Measurements from ENCODE around the gene RETREG2. TPM values are rescaled to one million over a fixed set of nuclear protein-coding genes. Genes with fewer than 3 reads are reported as not detected.

Gene RETREG2
- total RNA-seq, 1 experiment from 2014 or later, result 46.7 TPM

DNA sequence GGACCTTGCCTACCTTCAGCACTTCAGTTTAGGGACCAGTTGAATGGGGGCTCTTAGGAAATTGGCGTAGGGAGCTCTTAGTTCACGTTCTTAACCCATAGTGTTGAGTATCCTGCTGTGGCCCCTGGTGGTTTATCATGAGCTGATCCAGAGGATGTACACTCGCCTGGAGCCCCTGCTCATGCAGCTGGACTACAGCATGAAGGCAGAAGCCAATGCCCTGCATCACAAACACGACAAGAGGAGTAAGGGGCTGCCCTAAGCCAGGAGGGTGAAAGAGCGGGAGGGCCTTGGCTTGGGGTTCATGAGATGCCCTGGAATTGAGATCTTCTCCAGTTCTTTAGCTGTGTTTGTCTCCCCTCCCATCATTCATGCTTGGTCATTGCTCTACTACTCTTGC lies 2.9 kb downstream of the RETREG2 start:
- Histone ChIP-seq H3K79me1 (ENCODE audit: insufficient read depth, low read depth, low read length, poor library complexity, severe bottlenecking) (peaks cover 3% of the 10 kb centered on the region), H3K9ac (ENCODE audit: extremely low read depth, insufficient read length, low read length) (no peak overlapping the region), H2BK120ac (ENCODE audit: low read depth, low read length, poor library complexity, severe bottlenecking) (no peak overlapping the region), H2AK5ac (ENCODE audit: insufficient read length, low read length) (no peak overlapping the region), H3K4ac (ENCODE audit: low read depth, low read length) (no peak overlapping the region), H3K4me1 (ENCODE audit: insufficient read depth, low read length) (0 out of 2 replicates have a peak, but pooled peaks cover 3% of the 10 kb centered on the region), H3K23me2 (ENCODE audit: insufficient read length, low read depth, low read length, poor library complexity, severe bottlenecking) (peaks cover 17% of the 10 kb centered on the region), H3K79me2 (ENCODE audit: insufficient read depth, low read length) (no peaks in the 10 kb centered on the region), H3K18ac (ENCODE audit: insufficient read length, low read depth, low read length) (no peak overlapping the region), H3K14ac (ENCODE audit: insufficient read depth, low read length) (no peak overlapping the region), H2BK12ac (ENCODE audit: insufficient read length, low read depth, low read length) (no peak overlapping the region), H4K8ac (replicated peaks; ENCODE audit: insufficient read length, low read depth, low read length) (no peak overlapping the region), H3K27ac (ENCODE audit: insufficient read length, low read depth, low read length) (no peak overlapping the region), H2AFZ (ENCODE audit: low read length) (no peak overlapping the region), H3K56ac (ENCODE audit: insufficient read length, low read depth, low read length) (no peak overlapping the region), H2BK20ac (ENCODE audit: low read depth, low read length, poor library complexity, severe bottlenecking) (no peak overlapping the region), H2BK15ac (ENCODE audit: low read depth, low read length) (no peak overlapping the region), H4K20me1 (ENCODE audit: control insufficient read depth, insufficient read depth, insufficient read length) (no peaks in the 10 kb centered on the region), H3K9me3 (ENCODE audit: control insufficient read depth, low read depth, low read length) (no peaks in the 10 kb centered on the region), H2BK5ac (ENCODE audit: insufficient read length, low read length) (no peak overlapping the region), H3K4me2 (ENCODE audit: insufficient read depth, insufficient read length, low read length) (no peak overlapping the region), H3T11ph (ENCODE audit: low read length) (no peak overlapping the region), H3K23ac (ENCODE audit: insufficient read length, low read depth, low read length) (no peak overlapping the region), H4K5ac (ENCODE audit: insufficient read length, low read depth, low read length) (no peak overlapping the region), H3K27me3 (ENCODE audit: insufficient read depth, low read length) (no peaks in the 10 kb centered on the region), H4K91ac (ENCODE audit: insufficient read length, low read depth, low read length) (no peak overlapping the region)
- H3K27ac Mint-ChIP-seq, result no peak overlapping the region
- no peaks in the 10 kb centered on the region; a peak in 2 of 5 replicates for H3K9me3 Mint-ChIP-seq
- no peak for DNase-seq
- peaks cover 16 to 45% (median 34%) of the 10 kb centered on the region in 3 experiments for H3K36me3 Mint-ChIP-seq (ENCODE audit: insufficient read depth in 1 of 3, low read depth in 3 of 3)
- no peak overlapping the region for H3K4me3 Mint-ChIP-seq
- TF ChIP-seq, protein P1, sequence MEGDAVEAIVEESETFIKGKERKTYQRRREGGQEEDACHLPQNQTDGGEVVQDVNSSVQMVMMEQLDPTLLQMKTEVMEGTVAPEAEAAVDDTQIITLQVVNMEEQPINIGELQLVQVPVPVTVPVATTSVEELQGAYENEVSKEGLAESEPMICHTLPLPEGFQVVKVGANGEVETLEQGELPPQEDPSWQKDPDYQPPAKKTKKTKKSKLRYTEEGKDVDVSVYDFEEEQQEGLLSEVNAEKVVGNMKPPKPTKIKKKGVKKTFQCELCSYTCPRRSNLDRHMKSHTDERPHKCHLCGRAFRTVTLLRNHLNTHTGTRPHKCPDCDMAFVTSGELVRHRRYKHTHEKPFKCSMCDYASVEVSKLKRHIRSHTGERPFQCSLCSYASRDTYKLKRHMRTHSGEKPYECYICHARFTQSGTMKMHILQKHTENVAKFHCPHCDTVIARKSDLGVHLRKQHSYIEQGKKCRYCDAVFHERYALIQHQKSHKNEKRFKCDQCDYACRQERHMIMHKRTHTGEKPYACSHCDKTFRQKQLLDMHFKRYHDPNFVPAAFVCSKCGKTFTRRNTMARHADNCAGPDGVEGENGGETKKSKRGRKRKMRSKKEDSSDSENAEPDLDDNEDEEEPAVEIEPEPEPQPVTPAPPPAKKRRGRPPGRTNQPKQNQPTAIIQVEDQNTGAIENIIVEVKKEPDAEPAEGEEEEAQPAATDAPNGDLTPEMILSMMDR (conservative IDR thresholded peaks at IDR 0.05), result no peak
- H3K4me1 Mint-ChIP-seq, result peaks cover 13 to 16% of the 10 kb centered on the region in 2 experiments
- no CpG with 5 or more reads among the region's 5 CpGs for WGBS (ENCODE audit: extremely low coverage, insufficient read length, low lambda C conversion rate)
- H3K27me3 Mint-ChIP-seq (ENCODE audit: low read depth), result no peaks in the 10 kb centered on the region; the same call in 1 of the 2 replicates
